HepG2 (cell line): ENCODE data around the gene POLA1. TPM values are rescaled to one million over a fixed set of nuclear protein-coding genes. Genes with fewer than 3 reads are reported as not detected.

ENCODE experiments used
- ATAC-seq: fragments of 200-7000 bp; cut with Tn5 transposase; 3 replicates; pipeline ENCODE4 v1.9.1; 2020; ENCODE audit warnings: mild to moderate bottlenecking, moderate library complexity
- BruUV-seq: library from RNA; stranded (reverse); fragments of 400-500 nt; replicated peaks from 2 replicates; lab custom pipeline; 2021; lab: Mats Ljungman, UMichigan
- CTCF ChIA-PET: fragments of 300-600 bp; formaldehyde crosslinking; extraction: SDS; loops from one replicate; lab custom pipeline; 2021; ENCODE audit warnings: low total read pairs, inconsistent platforms, low intra/inter-chr PET ratio; lab: Yijun Ruan, JAX
- POLR2A ChIA-PET: fragments of 350-600 bp; sonication (Branson Sonifier 250); formaldehyde crosslinking; loops from one replicate; lab custom pipeline; 2020; ENCODE audit warnings: antibody characterized with exemption, inconsistent platforms; lab: Yijun Ruan, JAX
- DNase-seq: peaks from one replicate; pipeline ENCODE4 v3.0.0-alpha.2; 2015; ENCODE audit warnings: low spot score
- FAIRE-seq: peaks from 3 replicates; lab custom pipeline; 2011; peaks lifted over from hg19 to GRCh38; lab: Jason Lieb, UNC
- H2AFZ ChIP-seq: one replicate; pipeline ENCODE4 v1.6.1; 2011; ENCODE audit warnings: low read length, inconsistent platforms
- H3K27ac ChIP-seq: fragments of 300-600 bp; 3 replicates; pipeline ENCODE4 v1.8.0; 2011; ENCODE audit warnings: mixed run types, mild to moderate bottlenecking, mixed read lengths, low read length, inconsistent platforms; ENCODE audit not compliant: insufficient read depth; ENCODE audit errors: extremely low read length
- H3K27me3 ChIP-seq, 2 experiments: fragments of 200-600 bp in 1 of 2; 2 replicates in 1 of 2; 3 replicates in 1 of 2; pipeline versions ENCODE4 v1.6.0 to v1.8.0; 2011; ENCODE audit warnings: low read length in 2 of 2, mild to moderate bottlenecking in 2 of 2, moderate library complexity in 2 of 2, inconsistent platforms in 1 of 2; ENCODE audit not compliant: insufficient read depth in 2 of 2, control insufficient read depth in 1 of 2
- H3K36me3 ChIP-seq, 2 experiments: fragments of 200-600 bp in 1 of 2; replicated peaks in 1 of 2; 2 replicates in 1 of 2; 3 replicates in 1 of 2; pipeline versions ENCODE4 v1.5.1 to v1.8.0; 2011; ENCODE audit warnings: low read length in 2 of 2, inconsistent platforms in 1 of 2; ENCODE audit not compliant: insufficient read depth in 2 of 2, control insufficient read depth in 1 of 2
- H3K4me1 ChIP-seq: 2 replicates; pipeline ENCODE4 v1.5.1; 2012; ENCODE audit warnings: low read length, inconsistent platforms; ENCODE audit not compliant: insufficient read depth
- H3K4me2 ChIP-seq: 2 replicates; pipeline ENCODE4 v1.6.0; 2011; ENCODE audit warnings: low read depth, low read length, inconsistent platforms
- H3K4me3 ChIP-seq, 3 experiments: fragments of 200-600 bp in 1 of 3; sonication (generic), shearing (Covaris generic) in 1 of 3; replicated peaks in 1 of 3; 2 replicates each; pipeline ENCODE4 v1.5.1; 2011 to 2016; ENCODE audit warnings: low read length in 3 of 3, inconsistent platforms in 2 of 3, low read depth in 2 of 3, mild to moderate bottlenecking in 2 of 3, control low read depth in 1 of 3, mixed read lengths in 1 of 3; ENCODE audit not compliant: insufficient read depth in 1 of 3
- H3K79me2 ChIP-seq: one replicate; pipeline ENCODE4 v1.6.1; 2011; ENCODE audit warnings: low read length, inconsistent platforms; ENCODE audit not compliant: insufficient read depth
- H3K9ac ChIP-seq: 2 replicates; pipeline ENCODE4 v1.6.0; 2011; ENCODE audit warnings: mild to moderate bottlenecking, low read depth, low read length, inconsistent platforms; ENCODE audit not compliant: insufficient read depth
- H3K9me3 ChIP-seq: 2 replicates; pipeline ENCODE4 v1.5.1; 2012; ENCODE audit warnings: mild to moderate bottlenecking, low read length
- H4K20me1 ChIP-seq: 2 replicates; pipeline ENCODE4 v1.6.0; 2011; ENCODE audit warnings: inconsistent platforms, mild to moderate bottlenecking, low read length, moderate library complexity; ENCODE audit not compliant: insufficient read depth
- CREB1 ChIP-seq, 2 experiments: fragments of 450-650 bp in 1 of 2; IDR thresholded peaks; 2 replicates each; pipeline ENCODE4 v1.6.1; 2016 to 2017; ENCODE audit warnings: control low read depth in 1 of 2, mild to moderate bottlenecking in 1 of 2, missing compliant biosample characterization in 1 of 2, missing genetic modification characterization in 1 of 2
- GATA4 ChIP-seq: sonication (generic); IDR thresholded peaks from 2 replicates; pipeline ENCODE4 v1.6.1; 2016; ENCODE audit warnings: antibody characterized with exemption, low read depth, borderline replicate concordance
- JARID2 ChIP-seq: sonication (generic); formaldehyde crosslinking; IDR thresholded peaks from 2 replicates; pipeline ENCODE4 v1.8.1; 2023; ENCODE audit warnings: missing genetic modification reagents, inconsistent platforms; ENCODE audit not compliant: insufficient replicate concordance
- KDM1A ChIP-seq: IDR thresholded peaks from 2 replicates; pipeline ENCODE4 v1.6.1; 2016; ENCODE audit warnings: missing compliant biosample characterization
- MBD4 ChIP-seq: IDR thresholded peaks from 2 replicates; pipeline ENCODE4 v1.6.1; 2012; ENCODE audit warnings: low read length, inconsistent platforms, borderline replicate concordance
- MEIS2 ChIP-seq: sonication (generic); formaldehyde crosslinking; IDR thresholded peaks from 2 replicates; pipeline ENCODE4 v1.9.0; 2021; ENCODE audit warnings: mild to moderate bottlenecking, missing genetic modification reagents
- NKX3-1 ChIP-seq: sonication (generic); formaldehyde crosslinking; IDR thresholded peaks from 2 replicates; pipeline ENCODE4 v1.5.0; 2020; ENCODE audit warnings: missing genetic modification reagents
- ONECUT2 ChIP-seq: sonication (generic); formaldehyde crosslinking; IDR thresholded peaks from 2 replicates; pipeline ENCODE4 v1.4.0; 2020; ENCODE audit warnings: missing genetic modification reagents
- PCBP1 ChIP-seq: fragments of 200-400 bp; formaldehyde crosslinking; IDR thresholded peaks from 2 replicates; pipeline ENCODE4 v1.6.1; 2017; ENCODE audit warnings: mild to moderate bottlenecking, low read depth, low read length, borderline replicate concordance
- ZBTB38 ChIP-seq: sonication (generic); formaldehyde crosslinking; IDR thresholded peaks from 2 replicates; pipeline ENCODE4 v1.5.1; 2020; ENCODE audit warnings: mild to moderate bottlenecking, missing genetic modification reagents
- ZFP36L2 ChIP-seq: sonication (generic); formaldehyde crosslinking; IDR thresholded peaks from 2 replicates; pipeline ENCODE4 v1.4.0; 2020; ENCODE audit warnings: missing genetic modification reagents
- ZIK1 ChIP-seq: sonication (generic); formaldehyde crosslinking; IDR thresholded peaks from 2 replicates; pipeline ENCODE4 v1.5.0; 2020; ENCODE audit warnings: mild to moderate bottlenecking, low read depth, missing genetic modification reagents, borderline replicate concordance
- ZKSCAN8 ChIP-seq: IDR thresholded peaks from 2 replicates; pipeline ENCODE4 v1.6.1; 2016; ENCODE audit warnings: borderline replicate concordance, missing genetic modification reagents, missing compliant biosample characterization
- ZNF383 ChIP-seq: sonication (generic); formaldehyde crosslinking; IDR thresholded peaks from 2 replicates; pipeline ENCODE4 v1.4.0; 2020; ENCODE audit warnings: missing genetic modification reagents, mild to moderate bottlenecking, borderline replicate concordance
- ZNF496 ChIP-seq: sonication (generic); formaldehyde crosslinking; IDR thresholded peaks from 2 replicates; pipeline ENCODE4 v1.8.1; 2023; ENCODE audit warnings: mild to moderate bottlenecking, moderate library complexity, missing genetic modification reagents; ENCODE audit not compliant: insufficient replicate concordance
- WGBS: methylation state at CpG from one replicate; pipeline ENCODE4 v1.1.6; 2017; ENCODE audit warnings: low lambda C conversion rate; 5-methylcytosine and 5-hydroxymethylcytosine counted together
- in situ Hi-C: cut with HindIII; loops from 2 replicates; pipeline ENCODE4 v1.10.0; 2017; ENCODE audit warnings: low pct_unique_long_range_greater_than_20kb; ENCODE audit not compliant: extremely low pct_ligation_motif_present
- intact Hi-C: fragments of 100-400 bp; cut with micrococcal nuclease; formaldehyde crosslinking; loops from one replicate; pipeline ENCODE4 v1.10.0; 2022; ENCODE audit not compliant: unreplicated experiment
- polyA plus RNA-seq, 8 experiments: library from polyadenylated mRNA; depleted of rRNA in 3 of 8; stranded (reverse) in 7 of 8; unstranded in 1 of 8; fragments of >200 nt; fragmentation: Illumina TruSeq in 4 of 8; extraction: Trizol in 4 of 8; gene quantifications; 2 replicates each; pipeline versions ENCODE4 v1.2.1 to v1.2.3, GENCODE V29; 2011 to 2016; ENCODE audit warnings: low read depth in 4 of 8, missing spikeins in 1 of 8, mixed read lengths in 1 of 8; ENCODE audit not compliant: insufficient read depth in 1 of 8
- total RNA-seq, 5 experiments: library from RNA; depleted of rRNA; stranded (reverse); fragments of >200 nt; fragmentation: Illumina TruSeq; extraction: Trizol; gene quantifications; 2 replicates each; pipeline ENCODE4 v1.2.3, GENCODE V29; 2016; ENCODE audit warnings: low read depth in 1 of 5
- TF ChIP-seq, protein P1 (sequence below): sonication (generic); formaldehyde crosslinking; IDR thresholded peaks from 2 replicates; pipeline ENCODE4 v1.4.0; 2020; ENCODE audit warnings: missing genetic modification reagents
- TF ChIP-seq, protein P2 (sequence below), 2 experiments: IDR thresholded peaks; 2 replicates each; pipeline ENCODE4 v1.6.1; 2011 to 2012; ENCODE audit warnings: low read length in 2 of 2, borderline replicate concordance in 1 of 2, low read depth in 1 of 2, mild to moderate bottlenecking in 1 of 2, moderate library complexity in 1 of 2
- TF ChIP-seq, protein P3 (sequence below): sonication (generic); formaldehyde crosslinking; IDR thresholded peaks from 2 replicates; pipeline ENCODE4 v1.4.0; 2020; ENCODE audit warnings: missing genetic modification reagents, borderline replicate concordance

The POLA1 gene
- total and polyA plus RNA-seq, 2 of the 13 experiments (the other 11 are each of a cell fraction or from before 2014, with no cell fraction given) = 3.3 to 26.5 TPM

DNA sequence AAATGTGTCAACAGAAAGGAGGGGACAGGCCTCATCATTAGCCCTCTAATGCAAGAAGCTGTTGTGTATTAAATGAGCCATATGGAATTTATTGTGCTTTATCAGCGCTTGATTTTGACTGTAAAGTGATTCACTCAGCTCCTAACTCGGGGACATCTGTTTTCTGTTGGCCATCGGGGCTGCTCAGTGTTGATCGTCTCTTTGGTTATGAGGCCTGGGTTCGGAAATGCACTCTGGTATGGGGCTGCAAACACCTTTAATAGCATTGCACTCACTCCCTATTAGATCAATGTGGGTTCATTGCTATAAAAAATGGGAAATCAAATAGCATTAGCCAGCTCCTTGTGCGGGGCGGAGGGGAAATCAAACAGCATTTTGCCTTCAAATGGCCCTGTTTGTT lies 315.7 kb downstream of the POLA1 start:
- CTCF ChIA-PET = no interaction called here
- H3K9me3 ChIP-seq = no peaks in the 10 kb centered on the region
- no peak for ATAC-seq
- POLR2A ChIA-PET = no interaction called here
- in situ Hi-C loops (no loop called here), intact Hi-C loops (no loop called here)
- no peak for TF ChIP-seq ZNF496 (CRISPR knock-in tag)
- TF ChIP-seq, protein P1, sequence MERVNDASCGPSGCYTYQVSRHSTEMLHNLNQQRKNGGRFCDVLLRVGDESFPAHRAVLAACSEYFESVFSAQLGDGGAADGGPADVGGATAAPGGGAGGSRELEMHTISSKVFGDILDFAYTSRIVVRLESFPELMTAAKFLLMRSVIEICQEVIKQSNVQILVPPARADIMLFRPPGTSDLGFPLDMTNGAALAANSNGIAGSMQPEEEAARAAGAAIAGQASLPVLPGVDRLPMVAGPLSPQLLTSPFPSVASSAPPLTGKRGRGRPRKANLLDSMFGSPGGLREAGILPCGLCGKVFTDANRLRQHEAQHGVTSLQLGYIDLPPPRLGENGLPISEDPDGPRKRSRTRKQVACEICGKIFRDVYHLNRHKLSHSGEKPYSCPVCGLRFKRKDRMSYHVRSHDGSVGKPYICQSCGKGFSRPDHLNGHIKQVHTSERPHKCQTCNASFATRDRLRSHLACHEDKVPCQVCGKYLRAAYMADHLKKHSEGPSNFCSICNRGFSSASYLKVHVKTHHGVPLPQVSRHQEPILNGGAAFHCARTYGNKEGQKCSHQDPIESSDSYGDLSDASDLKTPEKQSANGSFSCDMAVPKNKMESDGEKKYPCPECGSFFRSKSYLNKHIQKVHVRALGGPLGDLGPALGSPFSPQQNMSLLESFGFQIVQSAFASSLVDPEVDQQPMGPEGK = no peak
- no peak for TF ChIP-seq GATA4
- no peak for TF ChIP-seq KDM1A (CRISPR knock-in tag)
- TF ChIP-seq MEIS2 = no peak
- no peak for TF ChIP-seq ZBTB38 (CRISPR knock-in tag)
- TF ChIP-seq JARID2 = no peak
- no peak for TF ChIP-seq ONECUT2
- TF ChIP-seq, protein P2, sequence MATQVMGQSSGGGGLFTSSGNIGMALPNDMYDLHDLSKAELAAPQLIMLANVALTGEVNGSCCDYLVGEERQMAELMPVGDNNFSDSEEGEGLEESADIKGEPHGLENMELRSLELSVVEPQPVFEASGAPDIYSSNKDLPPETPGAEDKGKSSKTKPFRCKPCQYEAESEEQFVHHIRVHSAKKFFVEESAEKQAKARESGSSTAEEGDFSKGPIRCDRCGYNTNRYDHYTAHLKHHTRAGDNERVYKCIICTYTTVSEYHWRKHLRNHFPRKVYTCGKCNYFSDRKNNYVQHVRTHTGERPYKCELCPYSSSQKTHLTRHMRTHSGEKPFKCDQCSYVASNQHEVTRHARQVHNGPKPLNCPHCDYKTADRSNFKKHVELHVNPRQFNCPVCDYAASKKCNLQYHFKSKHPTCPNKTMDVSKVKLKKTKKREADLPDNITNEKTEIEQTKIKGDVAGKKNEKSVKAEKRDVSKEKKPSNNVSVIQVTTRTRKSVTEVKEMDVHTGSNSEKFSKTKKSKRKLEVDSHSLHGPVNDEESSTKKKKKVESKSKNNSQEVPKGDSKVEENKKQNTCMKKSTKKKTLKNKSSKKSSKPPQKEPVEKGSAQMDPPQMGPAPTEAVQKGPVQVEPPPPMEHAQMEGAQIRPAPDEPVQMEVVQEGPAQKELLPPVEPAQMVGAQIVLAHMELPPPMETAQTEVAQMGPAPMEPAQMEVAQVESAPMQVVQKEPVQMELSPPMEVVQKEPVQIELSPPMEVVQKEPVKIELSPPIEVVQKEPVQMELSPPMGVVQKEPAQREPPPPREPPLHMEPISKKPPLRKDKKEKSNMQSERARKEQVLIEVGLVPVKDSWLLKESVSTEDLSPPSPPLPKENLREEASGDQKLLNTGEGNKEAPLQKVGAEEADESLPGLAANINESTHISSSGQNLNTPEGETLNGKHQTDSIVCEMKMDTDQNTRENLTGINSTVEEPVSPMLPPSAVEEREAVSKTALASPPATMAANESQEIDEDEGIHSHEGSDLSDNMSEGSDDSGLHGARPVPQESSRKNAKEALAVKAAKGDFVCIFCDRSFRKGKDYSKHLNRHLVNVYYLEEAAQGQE (IDR thresholded peaks at IDR 0.05; ENCODE audit: borderline replicate concordance in 1 of 2, low read depth in 1 of 2, low read length in 2 of 2) = no peak
- no peak for TF ChIP-seq ZFP36L2 (CRISPR knock-in tag)
- no peak for TF ChIP-seq NKX3-1 (CRISPR knock-in tag)
- TF ChIP-seq ZNF383 (CRISPR knock-in tag) = no peak
- no peak for TF ChIP-seq PCBP1
- TF ChIP-seq, protein P3, sequence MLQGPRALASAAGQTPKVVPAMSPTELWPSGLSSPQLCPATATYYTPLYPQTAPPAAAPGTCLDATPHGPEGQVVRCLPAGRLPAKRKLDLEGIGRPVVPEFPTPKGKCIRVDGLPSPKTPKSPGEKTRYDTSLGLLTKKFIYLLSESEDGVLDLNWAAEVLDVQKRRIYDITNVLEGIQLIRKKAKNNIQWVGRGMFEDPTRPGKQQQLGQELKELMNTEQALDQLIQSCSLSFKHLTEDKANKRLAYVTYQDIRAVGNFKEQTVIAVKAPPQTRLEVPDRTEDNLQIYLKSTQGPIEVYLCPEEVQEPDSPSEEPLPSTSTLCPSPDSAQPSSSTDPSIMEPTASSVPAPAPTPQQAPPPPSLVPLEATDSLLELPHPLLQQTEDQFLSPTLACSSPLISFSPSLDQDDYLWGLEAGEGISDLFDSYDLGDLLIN (CRISPR knock-in tag) = no peak
- no peak for TF ChIP-seq MBD4
- no peak for TF ChIP-seq ZKSCAN8 (CRISPR knock-in tag)
- no peak for TF ChIP-seq ZIK1 (CRISPR knock-in tag)
- TF ChIP-seq CREB1 (IDR thresholded peaks at IDR 0.05) = no peak
- TF ChIP-seq CREB1 (CRISPR knock-in tag; IDR thresholded peaks at IDR 0.05) = no peak
- H4K20me1 ChIP-seq = no peaks in the 10 kb centered on the region
- no peak overlapping the region for H3K4me3 ChIP-seq
- H3K9ac ChIP-seq = no peak overlapping the region
- DNase-seq = no peak
- H3K79me2 ChIP-seq = no peaks in the 10 kb centered on the region
- H3K27me3 ChIP-seq = peaks cover 5 to 61% of the 10 kb centered on the region in 2 experiments; a peak in 3 of 5 replicates
- H3K4me1 ChIP-seq = peaks cover 6% of the 10 kb centered on the region; the same call in 1 of the 2 replicates
- no peak overlapping the region for H3K27ac ChIP-seq
- no peak overlapping the region for H3K4me2 ChIP-seq
- WGBS = 24% methylated on average over 7 of the region's 7 CpGs
- BruUV-seq = no TSS peak
- H2AFZ ChIP-seq = no peak overlapping the region
- no peaks in the 10 kb centered on the region for H3K36me3 ChIP-seq
- no peak for FAIRE-seq
